Subcutaneous adipose tissue (tissue), 4 donors: Measurements from ENCODE around the gene GNG7. TPM values are rescaled to one million over a fixed set of nuclear protein-coding genes. Genes with fewer than 3 reads are reported as not detected.

Experiments used
- CTCF ChIP-seq: fragments of 450-650 bp; IDR thresholded peaks from one replicate; pipeline ENCODE4 v1.5.1; 2016; ENCODE audit warnings: low read depth, mild to moderate bottlenecking, control low read depth, antibody characterized with exemption, moderate library complexity
- total RNA-seq, 4 donors: library from RNA; depleted of rRNA; stranded (reverse); fragments of >200 nt; gene quantifications; one replicate each; pipeline ENCODE4 v1.1.0, GENCODE V29; 2016

The GNG7 gene
- total RNA-seq, result 1 to 10 TPM in 2 of 4 donors, under 1 TPM in 2; 0.16 to 3.6 (median 0.82) TPM

GRCh38 chr19:2702170-2703076, at the start of gene GNG7:
Gene GNG7, minus strand, starts transcription at chr19:2702694. Its CDS starts 182,006 bp downstream, at chr19:2520688.
- TF ChIP-seq CTCF, result no peak

GRCh38 chr19:2751438-2751830, 48.9 kb upstream of the GNG7 start:
- no peak for TF ChIP-seq CTCF

GRCh38 chr19:2750808-2751437, 48.4 kb upstream of the GNG7 start:
- TF ChIP-seq CTCF, result no peak

- no peak for TF ChIP-seq CTCF
These were observed 44.9 kb upstream of the GNG7 start for GRCh38 chr19:2747349-2747748.

- TF ChIP-seq CTCF, result no peak
These were observed 41.6 kb upstream of the GNG7 start for GRCh38 chr19:2744113-2744512.

- TF ChIP-seq CTCF, result no peak
These were observed 40.6 kb upstream of the GNG7 start for GRCh38 chr19:2743099-2743498.

GRCh38 chr19:2740314-2740656, 37.8 kb upstream of the GNG7 start:
- no peak for TF ChIP-seq CTCF
